ENCODE data around the gene HSP90AA1. TPM values are rescaled to one million over a fixed set of nuclear protein-coding genes. Genes with fewer than 3 reads are reported as not detected.
A peak's percentile ranks its signal among the peaks of the same experiment; 100 is the strongest.

Gene HSP90AA1
- total RNA-seq, 2 donors from 2014 or later: 423 to 540 TPM

DNA sequence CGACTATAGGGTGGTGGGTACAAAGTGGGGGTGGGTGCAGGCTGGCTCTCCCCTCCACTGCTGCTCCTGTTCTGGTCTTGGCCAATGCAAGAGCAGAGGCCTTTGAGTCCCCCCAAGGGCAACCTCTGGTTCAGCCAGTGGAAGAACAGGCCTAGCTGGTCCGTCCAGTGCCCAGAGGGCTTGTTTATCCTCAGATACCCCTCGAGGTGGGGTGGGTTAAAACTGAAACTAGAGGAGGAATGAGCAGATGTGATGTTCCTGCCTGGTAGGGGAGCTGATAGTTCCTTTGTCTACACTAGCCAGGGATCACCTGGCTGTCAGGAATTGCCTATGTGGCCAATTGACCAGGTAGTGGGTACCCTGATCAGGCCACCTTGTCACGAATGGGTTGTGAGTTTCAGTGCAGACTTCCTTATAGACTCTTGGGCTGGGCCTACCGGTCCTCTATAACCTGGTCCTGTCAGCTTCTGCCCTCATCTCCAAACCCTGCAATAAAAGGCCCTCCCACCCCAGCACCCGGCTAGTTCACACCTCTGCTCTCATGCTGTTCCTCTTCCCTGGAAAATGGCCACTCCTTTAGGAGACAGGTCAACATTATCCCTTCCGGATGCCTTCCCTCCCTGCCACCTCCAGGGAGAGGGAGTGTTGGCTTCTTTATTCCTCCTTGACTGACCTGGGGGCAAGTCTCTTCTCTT is 10.7 kb upstream of the HSP90AA1 start:
- no peak for DNase-seq (ENCODE audit: low spot score)
- Histone ChIP-seq H3K4me1 (replicated peaks) (peaks cover 5% of the 10 kb centered on the region), H3K27ac (peak overlapping the region in 1 of 2 donors; percentile 7), H3K27me3 (replicated peaks; ENCODE audit: insufficient read depth) (no peaks in the 10 kb centered on the region), H3K9me3 (no peaks in the 10 kb centered on the region), H3K4me3 (no peak overlapping the region), H3K36me3 (no peaks in the 10 kb centered on the region)
- WGBS: 46% methylated on average over 7 of the region's 7 CpGs
- intact Hi-C loops (cut with DNase I): loop anchor here (10.0 kb wide), 1 partner anchor 393 kb away; no protein-coding TSS in a partner anchor
- TF ChIP-seq POLR2A (IDR thresholded peaks at IDR 0.05): no peak
- TF ChIP-seq, protein P1, sequence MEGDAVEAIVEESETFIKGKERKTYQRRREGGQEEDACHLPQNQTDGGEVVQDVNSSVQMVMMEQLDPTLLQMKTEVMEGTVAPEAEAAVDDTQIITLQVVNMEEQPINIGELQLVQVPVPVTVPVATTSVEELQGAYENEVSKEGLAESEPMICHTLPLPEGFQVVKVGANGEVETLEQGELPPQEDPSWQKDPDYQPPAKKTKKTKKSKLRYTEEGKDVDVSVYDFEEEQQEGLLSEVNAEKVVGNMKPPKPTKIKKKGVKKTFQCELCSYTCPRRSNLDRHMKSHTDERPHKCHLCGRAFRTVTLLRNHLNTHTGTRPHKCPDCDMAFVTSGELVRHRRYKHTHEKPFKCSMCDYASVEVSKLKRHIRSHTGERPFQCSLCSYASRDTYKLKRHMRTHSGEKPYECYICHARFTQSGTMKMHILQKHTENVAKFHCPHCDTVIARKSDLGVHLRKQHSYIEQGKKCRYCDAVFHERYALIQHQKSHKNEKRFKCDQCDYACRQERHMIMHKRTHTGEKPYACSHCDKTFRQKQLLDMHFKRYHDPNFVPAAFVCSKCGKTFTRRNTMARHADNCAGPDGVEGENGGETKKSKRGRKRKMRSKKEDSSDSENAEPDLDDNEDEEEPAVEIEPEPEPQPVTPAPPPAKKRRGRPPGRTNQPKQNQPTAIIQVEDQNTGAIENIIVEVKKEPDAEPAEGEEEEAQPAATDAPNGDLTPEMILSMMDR (IDR thresholded peaks at IDR 0.05): no peak
- TF ChIP-seq POLR2AphosphoS5 (IDR thresholded peaks at IDR 0.05): no peak

DNA sequence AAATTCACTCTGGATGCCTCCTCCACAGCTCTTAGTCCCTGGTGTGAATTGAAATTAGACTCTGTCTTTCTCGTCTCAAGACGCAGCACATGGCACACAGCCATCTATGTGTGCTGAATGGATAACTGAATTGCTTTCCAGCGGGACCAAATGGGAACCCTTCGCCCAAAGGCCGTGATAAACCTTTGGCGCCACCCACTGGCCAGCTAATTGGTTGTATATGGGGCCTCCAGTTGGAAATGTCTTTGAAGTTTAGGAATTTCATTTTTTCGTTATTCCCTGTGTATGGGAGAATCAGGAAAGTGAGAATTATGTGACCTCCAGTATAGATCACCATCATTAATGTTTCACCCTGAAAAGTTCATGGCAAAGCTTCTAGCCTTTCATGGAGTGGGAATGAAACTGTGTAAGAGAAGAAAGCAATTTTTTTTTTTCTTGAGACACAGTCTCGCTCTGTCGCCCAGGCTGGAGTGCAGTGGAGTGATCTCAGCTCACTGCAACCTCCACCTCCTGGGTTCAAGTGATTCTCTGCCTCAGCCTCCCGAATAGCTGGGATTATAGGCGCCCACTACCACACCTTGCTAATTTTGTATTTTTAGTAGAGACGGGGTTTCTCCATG is 9.8 kb upstream of the HSP90AA1 start:
- peaks cover 5% of the 10 kb centered on the region for H3K4me1 ChIP-seq (replicated peaks)
- 31% methylated on average over 12 of the region's 12 CpGs for WGBS
- intact Hi-C loops (cut with DNase I): loop anchor here (10.0 kb wide), 1 partner anchor 392 kb away; no protein-coding TSS in a partner anchor
- H3K4me3 ChIP-seq: no peak overlapping the region
- DNase-seq (ENCODE audit: low spot score): peak; percentile 87
- TF ChIP-seq, protein P1 (IDR thresholded peaks at IDR 0.05): peak; percentile 35 to 87 (median 80)
- TF ChIP-seq POLR2AphosphoS5 (IDR thresholded peaks at IDR 0.05) (peak; percentile 81), POLR2A (IDR thresholded peaks at IDR 0.05) (no peak)
- no peak overlapping the region for H3K27ac ChIP-seq
- no peaks in the 10 kb centered on the region for H3K9me3 ChIP-seq
- H3K36me3 ChIP-seq: no peaks in the 10 kb centered on the region
- no peaks in the 10 kb centered on the region for H3K27me3 ChIP-seq (replicated peaks; ENCODE audit: insufficient read depth)

GRCh38 chr14:102095871-102096568 is 9.2 kb upstream of the HSP90AA1 start:
- no peak overlapping the region for H3K27ac ChIP-seq
- H3K4me1 ChIP-seq (replicated peaks): peaks cover 5% of the 10 kb centered on the region
- no peaks in the 10 kb centered on the region for H3K27me3 ChIP-seq (replicated peaks; ENCODE audit: insufficient read depth)
- WGBS: 28% methylated on average over 8 of the region's 8 CpGs
- H3K9me3 ChIP-seq: no peaks in the 10 kb centered on the region
- H3K36me3 ChIP-seq: no peaks in the 10 kb centered on the region
- no peak overlapping the region for H3K4me3 ChIP-seq
- TF ChIP-seq POLR2AphosphoS5 (IDR thresholded peaks at IDR 0.05) (no peak), POLR2A (IDR thresholded peaks at IDR 0.05) (no peak)
- TF ChIP-seq, protein P1 (IDR thresholded peaks at IDR 0.05): no peak
- intact Hi-C loops (cut with DNase I): loop anchor here (10.0 kb wide), 1 partner anchor 391 kb away; no protein-coding TSS in a partner anchor
- no peak for DNase-seq (ENCODE audit: low spot score)

GRCh38 chr14:102095231-102095870 is 8.5 kb upstream of the HSP90AA1 start:
- Histone ChIP-seq H3K4me3 (no peak overlapping the region), H3K9me3 (no peaks in the 10 kb centered on the region), H3K36me3 (no peaks in the 10 kb centered on the region), H3K27ac (no peak overlapping the region), H3K27me3 (replicated peaks; ENCODE audit: insufficient read depth) (no peaks in the 10 kb centered on the region), H3K4me1 (replicated peaks) (peaks cover 5% of the 10 kb centered on the region)
- DNase-seq (ENCODE audit: low spot score): no peak
- TF ChIP-seq POLR2A (IDR thresholded peaks at IDR 0.05) (no peak), POLR2AphosphoS5 (IDR thresholded peaks at IDR 0.05) (no peak)
- TF ChIP-seq, protein P1 (IDR thresholded peaks at IDR 0.05): no peak
- intact Hi-C loops (cut with DNase I): loop anchor here (10.0 kb wide), 1 partner anchor 391 kb away; no protein-coding TSS in a partner anchor
- WGBS: 82% methylated on average over 6 of the region's 6 CpGs
